Measurements from ENCODE around the gene CYRIA. TPM values are rescaled to one million over a fixed set of nuclear protein-coding genes. Genes with fewer than 3 reads are reported as not detected.

CYRIA gene
- total RNA-seq, 1 experiment from 2014 or later = 2.3 TPM

DNA sequence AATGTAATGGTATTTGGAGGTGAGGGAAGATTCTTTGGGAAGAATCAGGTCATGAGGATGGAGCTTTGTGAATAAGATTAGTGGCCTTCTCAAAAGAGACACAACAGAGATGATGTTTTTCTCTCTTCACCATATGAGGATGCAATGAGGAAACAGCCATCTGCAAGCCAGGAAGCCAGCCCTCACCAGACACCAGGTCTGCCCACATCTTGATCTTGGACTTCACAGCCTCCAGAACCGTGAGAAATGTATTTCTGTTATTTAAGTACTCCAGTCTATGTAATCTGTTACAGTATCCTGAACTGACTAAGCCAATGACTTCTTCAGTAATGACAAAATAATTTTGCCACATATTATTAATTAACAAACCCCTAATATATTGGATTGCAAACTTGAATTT is 28.3 kb downstream of the CYRIA start:
- Histone ChIP-seq H2AFZ (ENCODE audit: low read length) (no peak overlapping the region), H3K4me1 (ENCODE audit: low read length) (no peaks in the 10 kb centered on the region), H3K27ac (ENCODE audit: low read length) (no peak overlapping the region), H3K9ac (ENCODE audit: low read length) (no peak overlapping the region), H3K36me3 (ENCODE audit: insufficient read depth, low read length) (no peaks in the 10 kb centered on the region), H4K20me1 (ENCODE audit: insufficient read depth, low read depth, low read length) (no peaks in the 10 kb centered on the region), H3K27me3 (ENCODE audit: low read length) (no peaks in the 10 kb centered on the region), H3K4me2 (ENCODE audit: low read depth, low read length, poor library complexity, severe bottlenecking) (no peak overlapping the region), H3K79me2 (ENCODE audit: low read length) (no peaks in the 10 kb centered on the region), H3K9me2 (replicated peaks; ENCODE audit: insufficient read depth, low read length) (no peaks in the 10 kb centered on the region), H3K4me3 (ENCODE audit: low read length) (no peak overlapping the region), H3K9me3 (ENCODE audit: low read length) (no peaks in the 10 kb centered on the region)
- DNase-seq = no peak

- Histone ChIP-seq H3K79me2 (ENCODE audit: low read length) (no peaks in the 10 kb centered on the region), H3K9ac (ENCODE audit: low read length) (no peak overlapping the region), H2AFZ (ENCODE audit: low read length) (no peak overlapping the region), H3K27me3 (ENCODE audit: low read length) (no peaks in the 10 kb centered on the region), H3K9me3 (ENCODE audit: low read length) (no peaks in the 10 kb centered on the region), H3K4me2 (ENCODE audit: low read depth, low read length, poor library complexity, severe bottlenecking) (no peak overlapping the region), H3K9me2 (replicated peaks; ENCODE audit: insufficient read depth, low read length) (no peaks in the 10 kb centered on the region), H3K27ac (ENCODE audit: low read length) (no peak overlapping the region), H4K20me1 (ENCODE audit: insufficient read depth, low read depth, low read length) (no peaks in the 10 kb centered on the region), H3K4me3 (ENCODE audit: low read length) (no peak overlapping the region), H3K4me1 (ENCODE audit: low read length) (no peaks in the 10 kb centered on the region), H3K36me3 (ENCODE audit: insufficient read depth, low read length) (no peaks in the 10 kb centered on the region)
- no peak for DNase-seq
Observed at GRCh38 chr2:16635791-16636699, 29.6 kb downstream of the CYRIA start.

DNA sequence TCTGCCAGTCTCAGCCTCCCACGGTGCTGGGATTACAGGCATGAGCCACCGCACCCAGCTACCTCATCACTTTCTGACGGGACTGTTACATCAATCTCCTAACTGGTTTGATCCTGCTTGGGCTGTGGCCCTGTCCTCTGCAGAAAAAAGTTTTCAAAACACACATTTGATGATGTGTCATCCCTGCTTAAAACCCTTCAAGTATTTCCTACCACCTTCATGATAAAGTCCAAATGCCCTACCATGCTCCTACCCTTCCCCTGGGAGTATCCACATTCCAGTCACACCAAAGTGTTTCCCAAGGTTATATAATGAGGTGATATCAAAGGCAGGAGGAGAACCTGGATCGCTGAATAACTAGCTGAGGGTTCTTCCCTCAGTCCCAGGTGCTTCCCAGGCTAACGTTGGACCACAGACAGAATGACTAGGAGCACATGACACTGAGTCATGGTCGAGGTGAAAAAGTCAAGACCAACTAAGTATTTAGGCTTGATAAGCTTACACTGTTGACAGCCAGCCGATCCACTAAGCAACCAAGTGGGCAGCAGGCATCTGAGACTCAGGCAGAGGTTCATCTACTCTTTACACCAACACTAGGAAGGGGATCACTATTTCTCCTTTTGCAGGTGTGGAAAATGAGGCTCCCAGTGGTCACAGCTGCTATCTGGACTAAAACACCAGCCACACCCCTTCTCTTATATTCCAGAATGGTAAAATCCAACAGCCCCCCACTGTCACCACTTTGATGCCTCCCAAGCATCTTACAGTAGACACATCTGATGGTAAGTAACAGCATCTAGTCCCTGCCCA is 31.8 kb downstream of the CYRIA start:
- no peaks in the 10 kb centered on the region for H3K36me3 ChIP-seq (ENCODE audit: insufficient read depth, low read length)
- H3K9ac ChIP-seq (ENCODE audit: low read length) = no peak overlapping the region
- H3K4me3 ChIP-seq (ENCODE audit: low read length) = no peak overlapping the region
- H3K27ac ChIP-seq (ENCODE audit: low read length) = no peak overlapping the region
- no peaks in the 10 kb centered on the region for H3K9me2 ChIP-seq (replicated peaks; ENCODE audit: insufficient read depth, low read length)
- H2AFZ ChIP-seq (ENCODE audit: low read length) = no peak overlapping the region
- DNase-seq = no peak
- no peaks in the 10 kb centered on the region for H3K4me1 ChIP-seq (ENCODE audit: low read length)
- H3K4me2 ChIP-seq (ENCODE audit: low read depth, low read length, poor library complexity, severe bottlenecking) = no peak overlapping the region
- H3K27me3 ChIP-seq (ENCODE audit: low read length) = no peaks in the 10 kb centered on the region
- no peaks in the 10 kb centered on the region for H3K9me3 ChIP-seq (ENCODE audit: low read length)
- H3K79me2 ChIP-seq (ENCODE audit: low read length) = no peaks in the 10 kb centered on the region
- H4K20me1 ChIP-seq (ENCODE audit: insufficient read depth, low read depth, low read length) = no peaks in the 10 kb centered on the region

DNA sequence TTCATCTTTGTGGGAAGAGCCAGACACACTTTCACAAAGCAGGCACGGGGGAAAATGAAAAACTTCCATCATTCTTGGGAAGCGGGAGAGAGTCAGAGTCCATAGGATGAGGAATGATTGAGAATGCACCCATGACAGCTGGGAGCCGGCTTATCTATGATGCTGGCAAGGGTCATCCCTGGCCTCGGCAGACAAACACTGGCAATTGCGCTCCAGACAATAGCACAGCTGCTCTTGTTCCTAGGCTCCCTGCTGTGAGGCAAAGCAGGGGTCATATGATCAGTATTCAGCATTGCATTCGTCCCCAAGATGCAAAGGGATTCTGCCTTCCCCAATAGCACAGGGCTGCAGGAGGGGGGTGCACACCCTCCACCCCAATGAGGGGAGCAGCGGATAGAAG is 33.0 kb downstream of the CYRIA start:
- H3K9ac ChIP-seq (ENCODE audit: low read length) = no peak overlapping the region
- H3K4me1 ChIP-seq (ENCODE audit: low read length) = no peaks in the 10 kb centered on the region
- no peak overlapping the region for H3K4me2 ChIP-seq (ENCODE audit: low read depth, low read length, poor library complexity, severe bottlenecking)
- DNase-seq = no peak
- H3K4me3 ChIP-seq (ENCODE audit: low read length) = no peak overlapping the region
- no peaks in the 10 kb centered on the region for H3K36me3 ChIP-seq (ENCODE audit: insufficient read depth, low read length)
- H3K27me3 ChIP-seq (ENCODE audit: low read length) = no peaks in the 10 kb centered on the region
- no peaks in the 10 kb centered on the region for H4K20me1 ChIP-seq (ENCODE audit: insufficient read depth, low read depth, low read length)
- H3K27ac ChIP-seq (ENCODE audit: low read length) = no peak overlapping the region
- H3K9me3 ChIP-seq (ENCODE audit: low read length) = no peaks in the 10 kb centered on the region
- H3K9me2 ChIP-seq (replicated peaks; ENCODE audit: insufficient read depth, low read length) = no peaks in the 10 kb centered on the region
- no peak overlapping the region for H2AFZ ChIP-seq (ENCODE audit: low read length)
- no peaks in the 10 kb centered on the region for H3K79me2 ChIP-seq (ENCODE audit: low read length)

- Histone ChIP-seq H4K20me1 (ENCODE audit: insufficient read depth, low read depth, low read length) (no peaks in the 10 kb centered on the region), H3K4me2 (ENCODE audit: low read depth, low read length, poor library complexity, severe bottlenecking) (no peak overlapping the region), H3K9me3 (ENCODE audit: low read length) (no peaks in the 10 kb centered on the region), H3K4me1 (ENCODE audit: low read length) (peaks cover 7% of the 10 kb centered on the region), H2AFZ (ENCODE audit: low read length) (no peak overlapping the region), H3K9me2 (replicated peaks; ENCODE audit: insufficient read depth, low read length) (no peaks in the 10 kb centered on the region), H3K27ac (ENCODE audit: low read length) (no peak overlapping the region), H3K79me2 (ENCODE audit: low read length) (no peaks in the 10 kb centered on the region), H3K4me3 (ENCODE audit: low read length) (no peak overlapping the region), H3K9ac (ENCODE audit: low read length) (no peak overlapping the region), H3K27me3 (ENCODE audit: low read length) (no peaks in the 10 kb centered on the region), H3K36me3 (ENCODE audit: insufficient read depth, low read length) (no peaks in the 10 kb centered on the region)
- DNase-seq = peak; percentile 65
Observed at GRCh38 chr2:16630463-16630862, 35.2 kb downstream of the CYRIA start.

GRCh38 chr2:16629770-16630169 is 35.9 kb downstream of the CYRIA start:
- Histone ChIP-seq H2AFZ (ENCODE audit: low read length) (no peak overlapping the region), H3K27ac (ENCODE audit: low read length) (no peak overlapping the region), H3K4me2 (ENCODE audit: low read depth, low read length, poor library complexity, severe bottlenecking) (no peak overlapping the region)

GRCh38 chr2:16629044-16629443 is 36.6 kb downstream of the CYRIA start:
- Histone ChIP-seq H3K9me3 (ENCODE audit: low read length) (no peaks in the 10 kb centered on the region), H3K27ac (ENCODE audit: low read length) (no peak overlapping the region), H2AFZ (ENCODE audit: low read length) (no peak overlapping the region)

More at GRCh38 chr2:16629770-16630169, 35.9 kb downstream of the CYRIA start:
- H4K20me1 ChIP-seq (ENCODE audit: insufficient read depth, low read depth, low read length) = no peaks in the 10 kb centered on the region
- no peak overlapping the region for H3K4me3 ChIP-seq (ENCODE audit: low read length)
- H3K9me3 ChIP-seq (ENCODE audit: low read length) = no peaks in the 10 kb centered on the region
- no peaks in the 10 kb centered on the region for H3K9me2 ChIP-seq (replicated peaks; ENCODE audit: insufficient read depth, low read length)
- no peaks in the 10 kb centered on the region for H3K36me3 ChIP-seq (ENCODE audit: insufficient read depth, low read length)
- H3K9ac ChIP-seq (ENCODE audit: low read length) = no peak overlapping the region
- no peaks in the 10 kb centered on the region for H3K79me2 ChIP-seq (ENCODE audit: low read length)
- H3K4me1 ChIP-seq (ENCODE audit: low read length) = peaks cover 14% of the 10 kb centered on the region
- no peaks in the 10 kb centered on the region for H3K27me3 ChIP-seq (ENCODE audit: low read length)
- DNase-seq = no peak

DNA sequence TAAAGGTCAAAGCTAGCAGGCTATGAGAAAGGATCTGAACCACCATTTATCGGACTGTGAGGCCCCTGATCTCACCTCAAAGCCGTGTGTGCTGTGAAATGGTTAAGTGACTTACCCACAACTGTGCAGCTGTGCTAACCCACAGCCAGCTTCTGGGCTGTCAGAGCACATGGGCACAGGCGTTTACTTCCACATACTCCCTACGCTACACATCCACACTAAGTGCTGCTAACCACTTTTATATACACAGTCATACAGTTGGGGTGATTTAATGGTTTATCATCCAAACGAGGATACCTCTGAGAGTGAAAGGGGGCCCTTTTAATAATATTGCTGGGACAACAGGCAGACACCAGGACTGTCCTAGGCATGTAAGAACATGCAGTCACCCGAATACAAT is 37.3 kb downstream of the CYRIA start:
- no peak overlapping the region for H2AFZ ChIP-seq (ENCODE audit: low read length)
- no peak for DNase-seq
- H3K4me3 ChIP-seq (ENCODE audit: low read length) = no peak overlapping the region
- H3K9me3 ChIP-seq (ENCODE audit: low read length) = no peaks in the 10 kb centered on the region
- no peaks in the 10 kb centered on the region for H3K27me3 ChIP-seq (ENCODE audit: low read length)
- no peak overlapping the region for H3K9ac ChIP-seq (ENCODE audit: low read length)
- H3K79me2 ChIP-seq (ENCODE audit: low read length) = no peaks in the 10 kb centered on the region
- peaks cover 16% of the 10 kb centered on the region for H3K4me1 ChIP-seq (ENCODE audit: low read length)
- no peak overlapping the region for H3K27ac ChIP-seq (ENCODE audit: low read length)
- H3K4me2 ChIP-seq (ENCODE audit: low read depth, low read length, poor library complexity, severe bottlenecking) = no peak overlapping the region
- H3K9me2 ChIP-seq (replicated peaks; ENCODE audit: insufficient read depth, low read length) = no peaks in the 10 kb centered on the region
- no peaks in the 10 kb centered on the region for H4K20me1 ChIP-seq (ENCODE audit: insufficient read depth, low read depth, low read length)
- no peaks in the 10 kb centered on the region for H3K36me3 ChIP-seq (ENCODE audit: insufficient read depth, low read length)

More at GRCh38 chr2:16629044-16629443, 36.6 kb downstream of the CYRIA start:
- no peaks in the 10 kb centered on the region for H3K36me3 ChIP-seq (ENCODE audit: insufficient read depth, low read length)
- no peak overlapping the region for H3K4me3 ChIP-seq (ENCODE audit: low read length)
- DNase-seq = no peak
- H3K9ac ChIP-seq (ENCODE audit: low read length) = no peak overlapping the region
- H3K4me2 ChIP-seq (ENCODE audit: low read depth, low read length, poor library complexity, severe bottlenecking) = no peak overlapping the region
- no peaks in the 10 kb centered on the region for H3K79me2 ChIP-seq (ENCODE audit: low read length)
- H3K4me1 ChIP-seq (ENCODE audit: low read length) = peaks cover 16% of the 10 kb centered on the region
- no peaks in the 10 kb centered on the region for H3K9me2 ChIP-seq (replicated peaks; ENCODE audit: insufficient read depth, low read length)
- no peaks in the 10 kb centered on the region for H4K20me1 ChIP-seq (ENCODE audit: insufficient read depth, low read depth, low read length)
- H3K27me3 ChIP-seq (ENCODE audit: low read length) = no peaks in the 10 kb centered on the region

Data from Karpas-422 (cell line).